Fibroblast of villous mesenchyme (primary cell): ENCODE results near the gene MBNL1. TPM values are rescaled to one million over a fixed set of nuclear protein-coding genes. Genes with fewer than 3 reads are reported as not detected.

Experiments
- DNase-seq: peaks from one replicate; pipeline ENCODE4 v3.0.0-alpha.2; 2010; ENCODE audit warnings: low read depth
- H3K4me3 ChIP-seq: 2 replicates; pipeline ENCODE4 v1.5.1; 2011; ENCODE audit warnings: low read depth, mild to moderate bottlenecking, low read length
- total RNA-seq: library from RNA; depleted of rRNA; stranded (reverse); fragments of >200 nt; gene quantifications from 2 replicates; pipeline ENCODE4 v1.2.3, GENCODE V29; 2012
- TF ChIP-seq, protein P1 (sequence below): IDR thresholded peaks from 2 replicates; pipeline ENCODE4 v1.5.1; 2012; ENCODE audit warnings: low read depth, mild to moderate bottlenecking, low read length; ENCODE audit not compliant: insufficient read depth

The MBNL1 gene
- total RNA-seq, 1 donor = 440 TPM

DNA sequence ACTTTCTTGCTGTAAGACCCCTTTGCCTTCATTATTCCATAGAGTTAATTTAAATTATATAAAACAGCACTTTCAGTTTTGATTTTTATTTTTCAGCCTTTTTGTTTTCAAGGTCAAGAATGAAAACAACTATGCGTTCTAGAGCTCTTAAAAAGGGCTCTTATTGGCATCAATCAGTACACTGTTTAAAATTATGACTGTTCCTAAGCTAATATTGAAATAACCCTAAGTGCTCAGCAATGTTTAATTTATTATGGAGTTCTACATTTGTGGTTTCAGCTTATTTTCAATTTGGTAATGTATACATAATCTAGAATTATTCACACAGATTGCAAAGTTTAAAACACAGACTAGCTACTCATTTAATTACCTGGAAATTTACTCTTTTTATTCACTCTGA is 179.4 kb downstream of the MBNL1 start:
- no peak for DNase-seq
- TF ChIP-seq, protein P1, sequence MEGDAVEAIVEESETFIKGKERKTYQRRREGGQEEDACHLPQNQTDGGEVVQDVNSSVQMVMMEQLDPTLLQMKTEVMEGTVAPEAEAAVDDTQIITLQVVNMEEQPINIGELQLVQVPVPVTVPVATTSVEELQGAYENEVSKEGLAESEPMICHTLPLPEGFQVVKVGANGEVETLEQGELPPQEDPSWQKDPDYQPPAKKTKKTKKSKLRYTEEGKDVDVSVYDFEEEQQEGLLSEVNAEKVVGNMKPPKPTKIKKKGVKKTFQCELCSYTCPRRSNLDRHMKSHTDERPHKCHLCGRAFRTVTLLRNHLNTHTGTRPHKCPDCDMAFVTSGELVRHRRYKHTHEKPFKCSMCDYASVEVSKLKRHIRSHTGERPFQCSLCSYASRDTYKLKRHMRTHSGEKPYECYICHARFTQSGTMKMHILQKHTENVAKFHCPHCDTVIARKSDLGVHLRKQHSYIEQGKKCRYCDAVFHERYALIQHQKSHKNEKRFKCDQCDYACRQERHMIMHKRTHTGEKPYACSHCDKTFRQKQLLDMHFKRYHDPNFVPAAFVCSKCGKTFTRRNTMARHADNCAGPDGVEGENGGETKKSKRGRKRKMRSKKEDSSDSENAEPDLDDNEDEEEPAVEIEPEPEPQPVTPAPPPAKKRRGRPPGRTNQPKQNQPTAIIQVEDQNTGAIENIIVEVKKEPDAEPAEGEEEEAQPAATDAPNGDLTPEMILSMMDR = no peak
- H3K4me3 ChIP-seq = no peak overlapping the region

DNA sequence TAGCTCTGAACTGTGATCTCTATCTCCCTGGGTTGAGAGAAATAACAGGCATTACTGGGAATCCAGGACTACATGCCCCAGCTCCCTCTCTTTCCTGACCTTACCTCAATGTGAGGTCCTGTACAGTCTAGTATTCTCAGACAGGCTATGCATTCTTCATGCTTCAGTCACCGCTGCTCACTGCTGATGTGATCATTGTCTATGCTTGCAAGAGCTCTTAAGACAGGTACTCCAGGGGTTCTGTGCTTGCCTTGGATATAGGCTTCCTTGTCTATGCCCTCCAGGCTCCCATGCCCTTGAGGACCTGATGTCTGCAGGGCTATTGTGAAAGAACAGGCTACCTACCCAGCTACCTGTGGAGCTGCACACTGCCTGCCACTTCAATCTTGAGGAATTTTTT is 183.6 kb downstream of the MBNL1 start:
- TF ChIP-seq, protein P1 = no peak
- H3K4me3 ChIP-seq = no peak overlapping the region
- DNase-seq = no peak

DNA sequence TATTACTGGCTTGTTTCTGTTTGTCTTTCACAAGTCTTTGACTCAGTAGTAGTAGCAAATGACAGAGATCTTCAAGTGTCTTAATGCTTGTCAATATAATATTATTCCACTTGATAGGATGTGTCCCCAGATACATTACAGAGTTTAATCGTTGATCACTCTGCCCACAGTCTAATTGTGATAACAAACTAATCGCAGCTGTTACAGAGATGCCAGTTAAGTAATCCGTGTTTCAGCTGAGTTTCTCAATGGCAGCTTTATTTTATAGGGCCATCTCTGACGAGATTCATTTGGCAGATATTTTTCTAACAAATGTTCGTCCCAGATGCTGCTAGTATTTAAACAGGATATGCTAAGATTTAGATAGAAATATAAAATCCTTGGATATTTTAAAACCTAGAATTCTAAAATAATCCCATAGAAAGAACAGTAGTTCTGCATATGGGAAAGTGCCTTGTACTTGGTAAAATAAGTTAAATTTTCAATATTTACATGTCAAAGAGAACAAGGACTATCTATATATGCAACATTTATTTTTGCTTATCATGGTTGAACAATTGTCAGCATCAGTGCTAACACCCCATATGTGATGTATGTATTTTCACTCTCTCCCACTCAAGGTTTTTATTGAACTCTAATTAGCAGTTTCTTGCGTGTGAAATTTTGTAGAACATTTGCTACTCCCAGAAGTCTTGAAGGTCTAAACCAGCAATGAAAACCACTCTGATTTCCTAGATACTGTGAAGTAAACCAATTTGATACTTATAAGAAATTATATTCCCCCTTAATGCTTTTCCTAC is 185.5 kb downstream of the MBNL1 start:
- H3K4me3 ChIP-seq = no peak overlapping the region
- DNase-seq = peak; percentile 44
- TF ChIP-seq, protein P1 = no peak

DNA sequence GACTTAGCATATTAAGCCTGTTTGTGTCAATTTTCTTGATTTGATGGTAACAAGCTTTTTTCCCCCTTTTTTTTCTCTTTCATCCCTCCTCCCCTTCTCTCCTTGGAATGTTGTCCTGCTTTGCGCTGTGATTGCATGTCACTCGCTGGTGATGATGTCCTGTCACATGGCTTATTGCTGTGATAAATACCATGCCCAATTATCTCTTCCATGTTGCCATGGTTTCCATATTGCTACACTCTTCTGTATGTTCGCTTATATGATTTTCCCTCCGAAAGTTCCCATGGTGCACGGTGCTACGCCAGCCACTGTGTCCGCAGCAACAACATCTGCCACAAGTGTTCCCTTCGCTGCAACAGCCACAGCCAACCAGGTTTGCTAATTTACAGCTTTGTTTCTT is 187.3 kb downstream of the MBNL1 start:
- TF ChIP-seq, protein P1 = no peak
- H3K4me3 ChIP-seq = no peak overlapping the region
- no peak for DNase-seq

DNA sequence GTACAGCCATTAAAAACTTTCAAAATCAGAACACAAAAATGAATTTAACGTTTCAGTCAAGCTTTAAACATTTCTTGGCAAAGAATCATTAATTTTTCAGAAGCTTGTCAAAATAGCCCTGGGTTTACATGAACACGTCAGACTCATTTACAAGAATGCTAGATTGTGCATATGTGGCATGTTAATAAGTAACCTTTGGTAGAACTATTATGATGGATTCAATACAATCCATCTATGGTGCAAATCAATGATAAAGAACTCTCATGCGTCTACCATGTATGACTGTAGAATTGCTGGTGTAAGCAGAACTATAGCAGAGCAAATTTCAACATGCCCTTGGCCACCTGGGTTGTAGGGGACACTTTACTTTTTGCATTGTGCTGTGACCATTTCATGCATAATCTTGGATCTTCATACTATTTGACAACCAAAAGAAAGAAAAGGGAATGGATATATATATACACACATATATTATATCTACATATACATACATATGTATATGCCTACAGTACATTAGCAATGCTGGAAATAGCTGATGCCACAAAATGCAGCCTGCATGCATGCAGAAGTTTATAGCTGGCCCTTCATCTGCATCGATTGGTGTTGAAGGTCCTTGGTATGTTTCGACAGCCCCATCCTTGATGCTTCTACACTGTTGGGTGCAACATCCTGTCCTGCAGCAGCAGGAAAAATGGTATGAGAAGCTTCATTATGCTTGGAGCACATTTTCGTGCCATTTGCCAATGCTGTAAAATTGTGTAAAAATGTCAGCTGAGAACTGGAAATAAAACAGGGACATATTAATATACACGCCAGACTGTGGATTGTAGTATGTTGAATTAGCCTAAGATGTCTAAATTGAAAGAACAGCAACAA is 189.0 kb downstream of the MBNL1 start:
- TF ChIP-seq, protein P1 = no peak
- no peak for DNase-seq
- H3K4me3 ChIP-seq = no peak overlapping the region

DNA sequence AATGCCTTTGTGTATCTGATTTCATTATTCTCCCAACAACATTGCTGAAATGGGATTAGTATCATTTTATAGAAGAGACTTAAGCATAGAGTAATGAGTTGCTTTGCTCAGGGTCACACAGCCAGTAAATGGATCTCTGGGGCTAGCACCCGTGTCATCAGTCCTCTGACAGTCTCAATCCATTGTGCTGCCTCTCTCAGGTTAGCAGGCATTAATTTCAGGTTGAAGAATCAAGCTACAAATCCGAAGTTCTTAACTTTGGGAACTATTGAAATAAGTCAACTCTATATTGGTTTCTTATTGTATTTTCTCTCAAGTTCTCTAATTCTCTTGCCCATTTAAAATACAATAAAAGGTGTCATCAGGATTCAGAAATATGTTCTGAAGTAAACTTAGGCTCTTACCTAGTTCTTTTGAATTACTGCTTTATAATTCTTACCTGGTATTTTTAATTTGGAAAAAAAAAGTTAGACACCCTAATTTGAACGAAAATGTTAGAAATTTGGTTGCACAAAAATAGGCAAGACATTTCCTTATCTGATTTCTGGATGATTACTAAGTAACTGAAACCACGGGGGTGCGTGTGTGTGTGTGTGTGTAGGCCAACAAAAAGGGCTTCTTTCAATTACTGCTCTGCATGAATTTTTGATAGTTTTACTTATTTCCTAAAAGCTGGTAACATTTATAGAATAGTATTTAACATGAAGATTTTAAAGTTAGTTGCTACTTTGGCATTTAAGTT is 189.8 kb downstream of the MBNL1 start:
- TF ChIP-seq, protein P1 = no peak
- no peak for DNase-seq
- H3K4me3 ChIP-seq = no peak overlapping the region
